GM23338 (cell line): ENCODE data around the gene PKN3. TPM values are rescaled to one million over a fixed set of nuclear protein-coding genes. Genes with fewer than 3 reads are reported as not detected.

Source experiments
- ATAC-seq: fragments of 200-7000 bp; cut with Tn5 transposase; 3 replicates; pipeline ENCODE4 v1.9.1; 2020
- DNase-seq: peaks from one replicate; pipeline ENCODE4 v3.0.0-alpha.2; 2015; ENCODE audit warnings: low spot score
- H2AFZ ChIP-seq: fragments of 200-600 bp; sonication (generic); 2 replicates; pipeline ENCODE4 v1.8.0; 2016; ENCODE audit warnings: antibody characterized with exemption, mild to moderate bottlenecking, moderate library complexity
- H3F3A ChIP-seq: fragments of 200-600 bp; sonication (generic); replicated peaks from 2 replicates; pipeline ENCODE4 v1.8.0; 2017; ENCODE audit warnings: antibody characterized with exemption, mixed run types, low read depth
- H3K27ac ChIP-seq: fragments of 200-600 bp; sonication (generic); 2 replicates; pipeline ENCODE4 v1.6.1; 2016; ENCODE audit warnings: low read depth
- H3K27me3 ChIP-seq: fragments of 200-600 bp; sonication (generic); 2 replicates; pipeline ENCODE4 v1.8.0; 2016; ENCODE audit warnings: mild to moderate bottlenecking, mixed run types, moderate library complexity; ENCODE audit not compliant: insufficient read depth
- H3K36me3 ChIP-seq: fragments of 200-600 bp; sonication (generic); 2 replicates; pipeline ENCODE4 v1.8.0; 2016; ENCODE audit warnings: mild to moderate bottlenecking; ENCODE audit not compliant: insufficient read depth
- H3K4me1 ChIP-seq: fragments of 200-600 bp; sonication (generic); 2 replicates; pipeline ENCODE4 v1.8.0; 2016; ENCODE audit warnings: mild to moderate bottlenecking, moderate library complexity; ENCODE audit not compliant: insufficient read depth
- H3K4me2 ChIP-seq: fragments of 200-600 bp; sonication (generic); 2 replicates; pipeline ENCODE4 v1.7.1; 2017; ENCODE audit warnings: mixed run types
- H3K4me3 ChIP-seq: fragments of 200-600 bp; sonication (generic); 2 replicates; pipeline ENCODE4 v1.6.1; 2016; ENCODE audit warnings: mixed run types
- H3K79me2 ChIP-seq: fragments of 200-600 bp; sonication (generic); replicated peaks from 2 replicates; pipeline ENCODE4 v1.8.0; 2017; ENCODE audit warnings: mild to moderate bottlenecking; ENCODE audit not compliant: insufficient read depth
- H3K9me2 ChIP-seq: fragments of 200-600 bp; sonication (generic); 2 replicates; pipeline ENCODE4 v1.8.0; 2017; ENCODE audit not compliant: insufficient read depth
- H4K20me1 ChIP-seq: fragments of 200-600 bp; sonication (generic); replicated peaks from 2 replicates; pipeline ENCODE4 v1.8.0; 2017; ENCODE audit warnings: mild to moderate bottlenecking; ENCODE audit not compliant: insufficient read depth
- H3K27ac Mint-ChIP-seq: 2 replicates; pipeline ENCODE4 v1.8.0; 2020; ENCODE audit warnings: inconsistent platforms, mild to moderate bottlenecking, moderate library complexity, mixed read lengths
- H3K27me3 Mint-ChIP-seq: 3 replicates; pipeline ENCODE4 v1.8.0; 2022; ENCODE audit warnings: low read depth, mild to moderate bottlenecking, moderate library complexity, mixed read lengths, inconsistent platforms; ENCODE audit not compliant: insufficient read depth, poor library complexity
- H3K36me3 Mint-ChIP-seq: 3 replicates; pipeline ENCODE4 v1.8.0; 2021; ENCODE audit warnings: low read depth, mild to moderate bottlenecking, inconsistent platforms, moderate library complexity, mixed read lengths
- H3K4me1 Mint-ChIP-seq: 3 replicates; pipeline ENCODE4 v1.8.0; 2020; ENCODE audit warnings: mild to moderate bottlenecking, inconsistent platforms, mixed read lengths
- H3K4me3 Mint-ChIP-seq: 3 replicates; pipeline ENCODE4 v1.8.0; 2021; ENCODE audit warnings: moderate library complexity, mild to moderate bottlenecking, inconsistent platforms, mixed read lengths
- H3K9me3 Mint-ChIP-seq: 3 replicates; pipeline ENCODE4 v1.8.0; 2020; ENCODE audit warnings: moderate library complexity, mild to moderate bottlenecking, inconsistent platforms, mixed read lengths
- CREB1 ChIP-seq: fragments of 250-450 bp; sonication (Bioruptor Pico); IDR thresholded peaks from 2 replicates; pipeline ENCODE4 v1.5.0; 2020; ENCODE audit warnings: low read depth, mild to moderate bottlenecking, moderate library complexity
- CTCF ChIP-seq, 2 experiments: fragments of 200-600 bp in 1 of 2; sonication (generic) in 1 of 2; conservative IDR thresholded peaks; 2 replicates each; pipeline versions ENCODE4 v1.5.1 to v1.6.1; 2016 to 2017; ENCODE audit warnings: antibody characterized with exemption in 2 of 2, low read depth in 2 of 2, mild to moderate bottlenecking in 2 of 2, moderate library complexity in 1 of 2
- ETS1 ChIP-seq: IDR thresholded peaks from 2 replicates; pipeline ENCODE4 v1.6.1; 2016; ENCODE audit warnings: antibody characterized with exemption
- EZH2 ChIP-seq: fragments of 200-600 bp; sonication (generic); IDR thresholded peaks from one replicate; pipeline ENCODE4 v1.8.0; 2017; ENCODE audit warnings: antibody characterized with exemption, mild to moderate bottlenecking, low read depth; ENCODE audit not compliant: unreplicated experiment
- EZH2phosphoT487 ChIP-seq: fragments of 200-600 bp; sonication (generic); IDR thresholded peaks from one replicate; pipeline ENCODE4 v1.8.1; 2018; ENCODE audit warnings: antibody characterized with exemption; ENCODE audit not compliant: unreplicated experiment
- JUNB ChIP-seq: IDR thresholded peaks from one replicate; pipeline ENCODE4 v1.6.1; 2016; ENCODE audit warnings: antibody characterized with exemption; ENCODE audit not compliant: unreplicated experiment
- NANOG ChIP-seq: IDR thresholded peaks from 2 replicates; pipeline ENCODE4 v1.6.1; 2016; ENCODE audit warnings: antibody characterized with exemption, borderline replicate concordance
- POLR2AphosphoS5 ChIP-seq: IDR thresholded peaks from 2 replicates; pipeline ENCODE4 v1.6.1; 2016; ENCODE audit warnings: antibody characterized with exemption, low read depth
- ZNF114 ChIP-seq: fragments of 250-450 bp; sonication (Bioruptor Pico); IDR thresholded peaks from 2 replicates; pipeline ENCODE4 v1.5.0; 2020; ENCODE audit warnings: mild to moderate bottlenecking, moderate library complexity
- ZNF331 ChIP-seq: fragments of 250-450 bp; sonication (Bioruptor Pico); IDR thresholded peaks from 2 replicates; pipeline ENCODE4 v1.5.0; 2020; ENCODE audit warnings: low read depth, mild to moderate bottlenecking, moderate library complexity
- ZNF462 ChIP-seq: fragments of 250-450 bp; sonication (Bioruptor Pico); IDR thresholded peaks from 2 replicates; pipeline ENCODE4 v1.5.0; 2020; ENCODE audit warnings: mild to moderate bottlenecking, moderate library complexity
- polyA plus RNA-seq: library from polyadenylated mRNA; unstranded; fragments of >200 nt; fragmentation: Nextera tagmentation; extraction: Ambion mirVana; gene quantifications from 2 replicates; pipeline ENCODE4 v1.2.1, GENCODE V29; 2016
- total RNA-seq: library from RNA; depleted of rRNA; stranded (reverse); fragments of >200 nt; shearing (Covaris generic); gene quantifications from 2 replicates; pipeline ENCODE4 v1.2.3, GENCODE V29; 2014

The PKN3 gene
- total and polyA plus RNA-seq, 2 experiments from 2014 or later = 6.2 to 17.7 TPM

- no peak for TF ChIP-seq CTCF (conservative IDR thresholded peaks at IDR 0.05; ENCODE audit: low read depth in 2 of 2)
- TF ChIP-seq JUNB = no peak
- no peak for TF ChIP-seq POLR2AphosphoS5
- TF ChIP-seq ZNF114 = no peak
- TF ChIP-seq CREB1 (CRISPR knock-in tag) = no peak
- no peak for TF ChIP-seq EZH2phosphoT487
- TF ChIP-seq ETS1 = no peak
- TF ChIP-seq ZNF331 (CRISPR knock-in tag) = no peak
Measured at GRCh38 chr9:128677794-128678193, 24.5 kb upstream of the PKN3 start (continued).

- peaks cover 46% of the 10 kb centered on the region for H3F3A ChIP-seq
- H4K20me1 ChIP-seq = peaks cover 34% of the 10 kb centered on the region
- H3K36me3 Mint-ChIP-seq = peaks cover 60% of the 10 kb centered on the region
- H2AFZ ChIP-seq = no peak overlapping the region
- ATAC-seq (peak; percentile 74), DNase-seq (peak; percentile 97)
- H3K79me2 ChIP-seq = peaks cover 49% of the 10 kb centered on the region
- H3K4me2 ChIP-seq = peak overlapping the region; percentile 99
- H3K27ac Mint-ChIP-seq = peak overlapping the region; percentile 100
- H3K27me3 ChIP-seq = no peaks in the 10 kb centered on the region
- H3K27ac ChIP-seq = peak overlapping the region; percentile 100
- peaks cover 31% of the 10 kb centered on the region for H3K27me3 Mint-ChIP-seq
- peak overlapping the region; percentile 100 for H3K4me3 Mint-ChIP-seq
- peaks cover 39% of the 10 kb centered on the region for H3K4me1 ChIP-seq
- H3K36me3 ChIP-seq = no peaks in the 10 kb centered on the region; the same call in 1 of the 2 replicates
- peak overlapping the region; percentile 93 for H3K4me3 ChIP-seq
- H3K9me2 ChIP-seq = no peaks in the 10 kb centered on the region
- H3K9me3 Mint-ChIP-seq = peaks cover 13% of the 10 kb centered on the region
- H3K4me1 Mint-ChIP-seq = peaks cover 37% of the 10 kb centered on the region
- no peak for TF ChIP-seq EZH2phosphoT487
- no peak for TF ChIP-seq ZNF462 (CRISPR knock-in tag)
- TF ChIP-seq POLR2AphosphoS5 = peak; percentile 99
- no peak for TF ChIP-seq EZH2
- TF ChIP-seq ZNF114 = no peak
- peak; percentile 52; the same call in 1 of the 2 replicates for TF ChIP-seq ETS1
- peak; percentile 44 for TF ChIP-seq JUNB
- no peak for TF ChIP-seq CREB1 (CRISPR knock-in tag)
- peak; percentile 59; the same call in 1 of the 2 replicates for TF ChIP-seq NANOG
Measured at GRCh38 chr9:128683340-128684064, 18.8 kb upstream of the PKN3 start.
